HG03565 (cell line): ENCODE results near the gene KIF3C.
"Not testable (repeated sequence)": the region's sequence is repeated elsewhere in the genome, so short reads cannot be mapped to it uniquely, and the experiment has no call there.

Experiments used
- ATAC-seq: cut with Tn5 transposase; IDR thresholded peaks from one replicate; pipeline ENCODE4 v1.9.1; 2021; ENCODE audit warnings: mild to moderate bottlenecking, moderate library complexity; ENCODE audit not compliant: unreplicated experiment

The KIF3C gene

GRCh38 chr2:25920786-25921415, 61.4 kb downstream of the KIF3C start:
- ATAC-seq = no peak

GRCh38 chr2:25920336-25920735, 62.0 kb downstream of the KIF3C start:
- ATAC-seq = no peak

- no peak for ATAC-seq
Observed at GRCh38 chr2:25917832-25918231, 64.5 kb downstream of the KIF3C start.

GRCh38 chr2:25917411-25917810, 64.9 kb downstream of the KIF3C start:
- not testable (repeated sequence) for ATAC-seq

- not testable (repeated sequence) for ATAC-seq
Observed at GRCh38 chr2:25915944-25916772, 66.1 kb downstream of the KIF3C start.

- not testable (repeated sequence) for ATAC-seq
Observed at GRCh38 chr2:25915411-25915810, 66.9 kb downstream of the KIF3C start.

- ATAC-seq = not testable (repeated sequence)
Observed at GRCh38 chr2:25913696-25913973, 68.7 kb downstream of the KIF3C start.

GRCh38 chr2:25912851-25913695, 69.2 kb downstream of the KIF3C start:
- no peak for ATAC-seq

GRCh38 chr2:25909574-25909973, 72.7 kb downstream of the KIF3C start:
- not testable (repeated sequence) for ATAC-seq

GRCh38 chr2:25905126-25905525, 77.2 kb downstream of the KIF3C start:
- ATAC-seq = no peak

GRCh38 chr2:25903216-25903776, 79.0 kb downstream of the KIF3C start:
- ATAC-seq = no peak

- ATAC-seq = no peak
Observed at GRCh38 chr2:25899404-25899970, 82.8 kb downstream of the KIF3C start.

- ATAC-seq = no peak
Observed at GRCh38 chr2:25897506-25897905, 84.8 kb downstream of the KIF3C start.

- ATAC-seq = not testable (repeated sequence)
Observed at GRCh38 chr2:25896308-25896707, 86.0 kb downstream of the KIF3C start.

- ATAC-seq = no peak
Observed at GRCh38 chr2:25895610-25896009, 86.7 kb downstream of the KIF3C start.

- no peak for ATAC-seq
Observed at GRCh38 chr2:25895018-25895417, 87.3 kb downstream of the KIF3C start.

- no peak for ATAC-seq
Observed at GRCh38 chr2:25894135-25894830, 88.0 kb downstream of the KIF3C start.

GRCh38 chr2:25891672-25892071, 90.6 kb downstream of the KIF3C start:
- no peak for ATAC-seq

GRCh38 chr2:25887624-25888242, 94.6 kb downstream of the KIF3C start:
- no peak for ATAC-seq

- no peak for ATAC-seq
Observed at GRCh38 chr2:25885933-25886332, 96.4 kb downstream of the KIF3C start.
